ENCODE results near the gene PRPH. TPM values are rescaled to one million over a fixed set of nuclear protein-coding genes. Genes with fewer than 3 reads are reported as not detected.
"Not testable (repeated sequence)": the region's sequence is repeated elsewhere in the genome, so short reads cannot be mapped to it uniquely, and the experiment has no call there.

PRPH gene
- polyA plus RNA-seq, 2 of the 4 experiments (the other 2 are of a cell fraction): 0.50 to 1.7 TPM

DNA sequence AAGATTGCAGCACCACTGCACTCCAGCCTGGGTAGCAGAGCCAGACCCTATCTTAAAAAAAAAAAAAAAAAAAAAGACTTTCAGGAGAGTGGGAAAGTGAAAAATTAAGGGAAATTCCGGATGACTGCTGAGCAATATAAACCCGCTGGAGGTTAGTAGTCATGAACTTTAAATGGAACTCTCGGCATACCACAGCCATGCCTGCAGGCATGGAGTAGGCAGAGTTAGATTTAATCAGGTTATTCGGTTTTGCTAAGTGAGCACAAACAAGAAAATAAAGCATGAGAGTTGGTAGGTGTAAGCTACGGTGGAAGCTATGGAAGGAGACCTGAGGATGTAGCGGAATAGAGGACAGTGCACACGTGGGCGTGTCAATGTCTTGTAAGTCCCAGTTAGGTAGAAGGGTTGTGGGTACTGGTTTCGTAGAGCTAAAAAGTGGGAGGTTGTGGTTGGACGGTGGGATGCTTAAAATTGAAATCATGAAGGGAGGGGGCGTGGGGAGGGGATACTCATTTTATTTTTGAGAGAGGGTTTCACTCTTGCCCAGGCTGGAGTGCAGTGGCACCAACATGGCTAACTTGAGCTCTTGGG lies 41.8 kb upstream of the PRPH start:
- H3K27ac ChIP-seq: no peak overlapping the region
- H3K4me1 ChIP-seq: no peaks in the 10 kb centered on the region
- peak in 1 of 2 experiments; percentile 53; a peak in 3 of 6 replicates for ATAC-seq
- H3K4me2 ChIP-seq: no peak overlapping the region
- peak; percentile 2 for TF ChIP-seq MAFK (IDR thresholded peaks at IDR 0.05; ENCODE audit: partially characterized antibody)
- TF ChIP-seq PHF8 (IDR thresholded peaks at IDR 0.05; ENCODE audit: borderline replicate concordance, low read depth): no peak
- DNase-seq (ENCODE audit: low read depth in 1 of 2, low spot score in 1 of 2): no peak
- POLR2A ChIA-PET: interaction anchor here (0.7 to 1.8 kb wide), 5 partner anchors 12 to 123 kb away, joined by 3 to 7 read pairs (median 5); partner anchors contain the start of genes TUBA1A, TUBA1B and TUBA1C
- CTCF ChIA-PET: interaction anchor here (0.6 to 3.3 kb wide), 6 partner anchors 10 to 94 kb away, joined by 3 to 19 read pairs (median 6); partner anchors contain the start of gene DNAJC22
- no peak for FAIRE-seq
- no peak overlapping the region for H3K4me3 ChIP-seq
- whole genome bisulfite sequencing (ENCODE audit: missing lambda C conversion rate): 76% methylated on average over 11 of the region's 11 CpGs
- H3K9me3 ChIP-seq: no peaks in the 10 kb centered on the region

DNA sequence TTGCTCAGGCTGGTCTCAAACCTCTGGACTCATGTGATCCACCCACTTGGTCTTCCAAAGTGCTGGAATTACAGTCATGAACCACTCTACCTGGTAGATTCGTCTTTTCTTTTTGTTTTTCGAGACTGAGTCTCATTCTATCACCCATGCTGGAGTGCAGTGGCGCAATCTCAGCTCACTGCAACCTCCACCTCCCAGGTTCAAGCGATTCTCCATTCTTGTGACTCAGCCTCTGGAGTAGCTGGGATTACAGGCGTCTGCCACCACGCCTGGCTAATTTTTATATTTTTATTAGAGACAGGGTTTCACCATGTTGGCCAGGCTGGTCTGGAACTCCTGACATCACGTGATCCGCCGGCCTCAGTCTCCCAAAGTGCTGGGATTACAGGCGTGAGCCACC lies 39.5 kb upstream of the PRPH start:
- H3K27ac ChIP-seq; H3K9me3 ChIP-seq; POLR2A ChIA-PET; H3K4me3 ChIP-seq; DNase-seq (ENCODE audit: low read depth in 1 of 2, low spot score in 1 of 2); H3K4me1 ChIP-seq; H3K4me2 ChIP-seq; ATAC-seq; FAIRE-seq: not testable (repeated sequence)
- CTCF ChIA-PET: interaction anchor here (0.9 to 2.6 kb wide), 4 partner anchors 8 to 167 kb away, joined by 3 to 16 read pairs (median 6); no protein-coding TSS in a partner anchor
- TF ChIP-seq CEBPB (IDR thresholded peaks at IDR 0.05): 0 out of 4 replicates have a peak, but pooled peaks of 1 of the 2 experiments have one; percentile 18
- WGBS (ENCODE audit: missing lambda C conversion rate): 80% methylated on average over 10 of the region's 10 CpGs

DNA sequence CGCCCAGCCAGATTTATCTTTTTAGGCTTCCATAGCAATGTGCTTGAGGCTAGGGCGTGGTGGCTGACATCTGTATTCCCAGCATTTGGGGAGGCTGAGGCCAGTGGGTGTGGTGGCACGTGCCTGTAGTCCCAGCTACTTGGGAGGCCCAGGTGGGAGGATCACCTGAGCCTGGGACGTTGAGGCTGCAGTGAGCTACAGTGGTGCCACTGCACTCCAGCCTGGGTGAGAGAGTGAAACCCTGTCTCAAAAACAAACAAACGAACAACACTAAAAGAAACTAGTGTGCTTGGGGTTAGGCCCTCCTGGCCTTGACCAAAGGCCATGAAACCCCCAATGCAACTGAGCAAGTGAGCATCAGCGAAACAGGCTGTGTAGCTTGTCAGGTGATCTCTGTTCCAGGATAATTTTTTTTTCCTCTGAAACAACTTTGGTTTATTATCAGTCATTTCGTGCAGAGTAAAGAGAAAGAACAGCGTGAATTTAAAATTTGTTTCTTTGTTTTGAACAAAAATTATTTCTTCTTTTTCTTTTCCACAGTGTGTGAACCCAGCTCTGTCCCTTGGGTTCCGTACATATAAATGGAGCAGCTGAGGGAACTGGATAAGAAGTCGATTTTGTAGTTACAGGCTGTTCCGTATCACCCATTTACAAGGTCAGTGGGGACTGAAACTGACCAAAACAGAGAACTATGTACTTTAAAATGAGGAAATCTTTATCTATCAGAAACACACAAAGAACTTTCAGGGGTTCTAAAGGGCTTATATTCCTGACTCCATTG lies 38.9 kb upstream of the PRPH start:
- Histone ChIP-seq H3K4me3 (no peak overlapping the region), H3K27ac (no peak overlapping the region), H3K9me3 (no peaks in the 10 kb centered on the region), H3K4me2 (no peak overlapping the region), H3K4me1 (0 out of 3 replicates have a peak, but pooled peaks cover 4% of the 10 kb centered on the region)
- FAIRE-seq: no peak
- POLR2A ChIA-PET: interaction anchor here (0.6 kb wide), 1 partner anchor 10 kb away, joined by 3 read pairs; no protein-coding TSS in a partner anchor
- 85% methylated on average over 11 of the region's 11 CpGs for WGBS (ENCODE audit: missing lambda C conversion rate)
- DNase-seq (ENCODE audit: low read depth in 1 of 2, low spot score in 1 of 2): no peak
- ATAC-seq: no peak
- CTCF ChIA-PET: interaction anchor here (0.9 to 2.6 kb wide), 3 partner anchors 7 to 86 kb away, joined by 3 to 16 read pairs (median 9); no protein-coding TSS in a partner anchor
- TF ChIP-seq ZSCAN20 (CRISPR knock-in tag; IDR thresholded peaks at IDR 0.05) (no peak), CHD4 (IDR thresholded peaks at IDR 0.05; ENCODE audit: borderline replicate concordance) (no peak), HEYL (CRISPR knock-in tag; IDR thresholded peaks at IDR 0.05) (no peak), NPAS2 (CRISPR knock-in tag; IDR thresholded peaks at IDR 0.05; ENCODE audit: borderline replicate concordance) (no peak), HDAC2 (IDR thresholded peaks at IDR 0.05) (no peak), RCOR1 (IDR thresholded peaks at IDR 0.05; ENCODE audit: low read depth, low read length) (no peak), BHLHE40 (IDR thresholded peaks at IDR 0.05; ENCODE audit: low read depth, low read length) (no peak), RAD21 (conservative IDR thresholded peaks at IDR 0.05 in 1 of 2, IDR thresholded peaks at IDR 0.05 in 1 of 2) (no peak), SREBF2 (IDR thresholded peaks at IDR 0.05) (no peak), JUN (IDR thresholded peaks at IDR 0.05) (no peak), RFX5 (IDR thresholded peaks at IDR 0.05) (no peak), FOSL2 (IDR thresholded peaks at IDR 0.05) (no peak), FOSL2 (CRISPR knock-in tag; IDR thresholded peaks at IDR 0.05) (no peak), FOSB (CRISPR knock-in tag; IDR thresholded peaks at IDR 0.05) (no peak)
- TF ChIP-seq, protein P1, sequence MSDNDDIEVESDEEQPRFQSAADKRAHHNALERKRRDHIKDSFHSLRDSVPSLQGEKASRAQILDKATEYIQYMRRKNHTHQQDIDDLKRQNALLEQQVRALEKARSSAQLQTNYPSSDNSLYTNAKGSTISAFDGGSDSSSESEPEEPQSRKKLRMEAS (IDR thresholded peaks at IDR 0.05): no peak

DNA sequence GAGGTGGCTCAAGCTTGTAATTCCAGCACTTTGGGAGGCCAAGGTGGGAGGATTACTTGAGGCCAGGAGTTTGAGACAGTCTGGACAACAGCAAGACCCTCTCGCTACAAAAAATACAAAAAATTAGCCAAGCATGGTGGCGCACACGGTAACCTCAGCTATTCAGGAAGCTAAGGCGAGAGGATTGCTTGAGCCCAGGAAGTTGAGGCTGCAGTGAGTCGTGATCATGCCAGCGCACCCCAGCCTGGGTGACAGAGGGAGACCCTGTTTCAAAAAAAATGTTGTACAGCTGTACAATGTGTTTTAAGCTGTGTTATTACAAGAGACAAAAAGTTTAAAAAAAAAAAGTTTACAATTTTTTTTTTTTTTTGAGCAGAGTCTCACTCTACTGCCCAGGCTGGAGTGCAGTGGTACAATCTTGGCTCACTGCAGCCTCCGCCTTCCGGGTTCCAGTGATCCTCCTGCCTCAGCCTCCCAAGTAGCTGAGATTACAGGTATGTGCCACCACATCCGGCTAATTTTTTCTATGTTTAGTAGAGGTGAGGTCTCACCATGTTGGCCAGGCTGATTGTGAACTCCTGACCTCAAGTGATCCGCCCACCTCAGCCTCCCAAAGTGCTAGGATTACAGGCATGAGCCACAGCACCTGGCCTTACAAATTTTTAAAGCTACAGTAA lies 37.3 kb upstream of the PRPH start:
- FAIRE-seq; POLR2A ChIA-PET; DNase-seq (ENCODE audit: low read depth in 1 of 2, low spot score in 1 of 2); H3K9me3 ChIP-seq; H3K4me3 ChIP-seq; H3K27ac ChIP-seq; ATAC-seq; H3K4me2 ChIP-seq; H3K4me1 ChIP-seq: not testable (repeated sequence)
- 92% methylated on average over 10 of the region's 10 CpGs for WGBS (ENCODE audit: missing lambda C conversion rate)
- CTCF ChIA-PET: interaction anchor here (0.6 to 15.0 kb wide), 5 partner anchors 22 to 202 kb away, joined by 3 to 164 read pairs (median 3); partner anchors contain the start of gene PRPH

Measured in A549 (cell line).